ENCODE data around the gene TDRD1. TPM values are rescaled to one million over a fixed set of nuclear protein-coding genes. Genes with fewer than 3 reads are reported as not detected.

The TDRD1 gene
- polyA plus RNA-seq, 1 experiment = not detected

DNA sequence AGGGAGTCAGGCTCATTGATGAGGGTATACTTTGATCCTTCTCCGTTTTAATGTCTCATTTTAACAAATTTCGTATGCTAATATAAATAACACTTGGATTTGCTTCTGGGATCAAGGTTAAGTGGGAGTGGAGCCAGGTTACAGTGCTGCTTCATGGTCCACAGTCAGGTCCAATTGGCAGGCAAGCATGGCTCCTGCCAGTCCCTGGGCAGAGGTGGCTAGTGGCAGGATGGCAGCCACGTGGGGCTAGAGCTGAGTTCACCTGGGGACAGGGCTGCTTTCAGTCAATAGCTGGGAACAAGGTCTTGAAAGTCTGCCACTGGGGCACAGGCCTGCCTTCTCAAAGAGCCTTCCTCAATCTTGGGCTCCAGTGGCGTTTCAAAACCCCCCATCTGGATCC lies 43.9 kb downstream of the TDRD1 start:
- Histone ChIP-seq H3K4me3 (ENCODE audit: low read depth, low read length) (no peak overlapping the region), H3K27me3 (ENCODE audit: control insufficient read depth, insufficient read depth, low read length) (peaks cover 6% of the 10 kb centered on the region), H3K36me3 (ENCODE audit: control insufficient read depth, insufficient read depth, low read length) (no peaks in the 10 kb centered on the region)
- ChIA-PET CTCF (no interaction called here), POLR2A (no interaction called here)
- no peak for DNase-seq (ENCODE audit: low read depth)
- TF ChIP-seq, protein P1, sequence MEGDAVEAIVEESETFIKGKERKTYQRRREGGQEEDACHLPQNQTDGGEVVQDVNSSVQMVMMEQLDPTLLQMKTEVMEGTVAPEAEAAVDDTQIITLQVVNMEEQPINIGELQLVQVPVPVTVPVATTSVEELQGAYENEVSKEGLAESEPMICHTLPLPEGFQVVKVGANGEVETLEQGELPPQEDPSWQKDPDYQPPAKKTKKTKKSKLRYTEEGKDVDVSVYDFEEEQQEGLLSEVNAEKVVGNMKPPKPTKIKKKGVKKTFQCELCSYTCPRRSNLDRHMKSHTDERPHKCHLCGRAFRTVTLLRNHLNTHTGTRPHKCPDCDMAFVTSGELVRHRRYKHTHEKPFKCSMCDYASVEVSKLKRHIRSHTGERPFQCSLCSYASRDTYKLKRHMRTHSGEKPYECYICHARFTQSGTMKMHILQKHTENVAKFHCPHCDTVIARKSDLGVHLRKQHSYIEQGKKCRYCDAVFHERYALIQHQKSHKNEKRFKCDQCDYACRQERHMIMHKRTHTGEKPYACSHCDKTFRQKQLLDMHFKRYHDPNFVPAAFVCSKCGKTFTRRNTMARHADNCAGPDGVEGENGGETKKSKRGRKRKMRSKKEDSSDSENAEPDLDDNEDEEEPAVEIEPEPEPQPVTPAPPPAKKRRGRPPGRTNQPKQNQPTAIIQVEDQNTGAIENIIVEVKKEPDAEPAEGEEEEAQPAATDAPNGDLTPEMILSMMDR (IDR thresholded peaks at IDR 0.05; ENCODE audit: insufficient read depth, low read depth, low read length) = no peak

DNA sequence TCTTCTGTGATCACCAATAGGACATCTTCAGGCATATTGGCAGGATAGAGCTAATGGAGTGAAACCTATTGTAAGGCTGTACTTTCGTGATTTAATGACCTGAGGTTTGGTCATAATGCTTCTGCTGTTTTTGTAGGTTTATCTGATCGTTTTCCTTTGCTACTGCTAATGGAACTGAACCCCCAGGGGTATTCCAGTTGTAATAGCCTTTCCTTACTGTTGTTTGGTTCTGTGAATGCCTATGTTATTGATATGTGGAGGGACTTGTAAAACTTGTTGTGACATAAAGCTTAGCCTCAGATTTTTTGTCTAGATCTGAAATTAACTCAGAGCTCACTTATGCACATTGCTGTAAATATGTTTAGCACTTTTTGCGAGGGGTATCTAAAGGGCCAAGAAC lies 49.0 kb downstream of the TDRD1 start:
- Histone ChIP-seq H3K27me3 (ENCODE audit: control insufficient read depth, insufficient read depth, low read length) (peaks cover 6% of the 10 kb centered on the region), H3K4me3 (ENCODE audit: low read depth, low read length) (no peak overlapping the region), H3K36me3 (ENCODE audit: control insufficient read depth, insufficient read depth, low read length) (no peaks in the 10 kb centered on the region)
- no peak for DNase-seq (ENCODE audit: low read depth)
- ChIA-PET CTCF (interaction anchor here (0.6 kb wide), 1 partner anchor 549 kb away, joined by 3 read pairs; no protein-coding TSS in a partner anchor), POLR2A (no interaction called here)
- TF ChIP-seq, protein P1 (IDR thresholded peaks at IDR 0.05; ENCODE audit: insufficient read depth, low read depth, low read length) = no peak

DNA sequence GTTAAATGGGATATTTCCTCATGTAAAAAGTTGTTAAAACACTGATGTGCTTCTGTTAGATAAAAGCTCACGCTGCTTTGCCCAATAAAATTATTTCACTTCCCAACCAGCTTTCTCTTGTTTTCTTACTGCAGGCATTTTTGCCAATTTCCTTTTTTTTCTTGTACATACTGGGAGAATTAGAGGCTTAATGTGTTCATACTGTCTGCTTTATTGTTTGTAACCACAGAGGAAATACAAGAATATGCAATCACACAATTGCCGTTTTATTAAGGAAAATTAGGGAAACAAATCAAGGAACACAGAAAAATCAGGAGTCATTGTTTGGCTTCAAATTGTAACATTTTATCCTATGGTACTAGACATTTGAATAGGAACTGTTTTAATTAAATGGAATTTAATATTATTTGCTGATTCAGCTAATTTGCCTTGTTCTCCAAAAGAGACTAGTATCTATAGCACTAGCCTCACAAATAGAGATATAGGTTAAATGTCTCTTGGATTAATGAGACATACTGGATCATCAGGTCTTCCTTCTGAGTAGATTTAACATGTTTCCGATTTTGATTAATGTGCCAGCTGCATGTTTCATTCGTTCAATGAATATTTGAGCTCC lies 53.5 kb downstream of the TDRD1 start:
- DNase-seq (ENCODE audit: low read depth) = no peak
- CTCF ChIA-PET = no interaction called here
- no peaks in the 10 kb centered on the region for H3K36me3 ChIP-seq (ENCODE audit: control insufficient read depth, insufficient read depth, low read length)
- H3K4me3 ChIP-seq (ENCODE audit: low read depth, low read length) = no peak overlapping the region
- POLR2A ChIA-PET = no interaction called here
- peaks cover 3% of the 10 kb centered on the region; the same call in 1 of the 2 replicates for H3K27me3 ChIP-seq (ENCODE audit: control insufficient read depth, insufficient read depth, low read length)
- TF ChIP-seq, protein P1 (IDR thresholded peaks at IDR 0.05; ENCODE audit: insufficient read depth, low read depth, low read length) = no peak

DNA sequence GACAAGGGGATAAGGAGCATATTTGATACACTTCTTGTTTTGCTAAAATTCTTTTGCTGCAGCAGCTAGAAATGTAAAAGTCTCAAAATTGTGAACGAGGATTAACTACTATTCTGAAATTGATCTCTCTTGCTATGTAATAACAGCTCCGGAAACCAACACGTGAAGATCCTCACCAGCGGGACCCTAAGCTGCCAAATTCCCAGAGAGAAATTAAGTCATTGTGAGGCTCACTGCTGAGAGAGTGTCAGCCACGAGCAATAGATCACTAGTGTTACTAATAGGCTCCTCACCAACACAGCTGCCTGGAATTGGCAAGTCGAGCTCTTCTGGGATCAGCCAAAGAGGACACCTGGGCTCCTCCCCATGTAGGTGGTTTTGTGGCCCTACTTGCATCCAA lies 54.3 kb downstream of the TDRD1 start:
- ChIA-PET POLR2A (interaction anchor here (0.6 kb wide), 1 partner anchor 25 kb away, joined by 5 read pairs; no protein-coding TSS in a partner anchor), CTCF (no interaction called here)
- no peak overlapping the region for H3K4me3 ChIP-seq (ENCODE audit: low read depth, low read length)
- H3K27me3 ChIP-seq (ENCODE audit: control insufficient read depth, insufficient read depth, low read length) = peaks cover 5% of the 10 kb centered on the region; the same call in 1 of the 2 replicates
- TF ChIP-seq, protein P1 (IDR thresholded peaks at IDR 0.05; ENCODE audit: insufficient read depth, low read depth, low read length) = no peak
- DNase-seq (ENCODE audit: low read depth) = no peak
- no peaks in the 10 kb centered on the region for H3K36me3 ChIP-seq (ENCODE audit: control insufficient read depth, insufficient read depth, low read length)

DNA sequence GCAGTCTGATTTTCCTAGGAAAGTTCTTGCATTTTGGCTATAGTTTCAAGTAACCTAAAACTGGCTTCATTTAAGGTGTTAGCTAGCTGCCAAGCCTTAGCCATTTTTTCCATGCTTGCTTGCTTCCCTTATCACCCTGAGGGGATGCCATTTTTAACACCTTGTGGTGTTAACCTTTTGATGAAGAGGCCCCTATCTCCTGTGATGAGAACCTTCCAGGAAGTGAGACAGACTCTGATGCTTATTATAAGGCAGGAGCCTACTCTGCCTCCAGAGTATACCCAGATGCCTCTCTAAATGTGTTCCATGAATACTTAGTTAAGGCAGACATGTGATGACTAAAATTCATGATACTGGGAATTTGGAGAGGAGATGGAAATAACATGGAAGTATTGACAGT lies 55.0 kb downstream of the TDRD1 start:
- peaks cover 9% of the 10 kb centered on the region for H3K27me3 ChIP-seq (ENCODE audit: control insufficient read depth, insufficient read depth, low read length)
- no peaks in the 10 kb centered on the region for H3K36me3 ChIP-seq (ENCODE audit: control insufficient read depth, insufficient read depth, low read length)
- ChIA-PET CTCF (no interaction called here), POLR2A (interaction anchor here (0.6 kb wide), 1 partner anchor 24 kb away, joined by 5 read pairs; no protein-coding TSS in a partner anchor)
- no peak overlapping the region for H3K4me3 ChIP-seq (ENCODE audit: low read depth, low read length)
- TF ChIP-seq, protein P1 (IDR thresholded peaks at IDR 0.05; ENCODE audit: insufficient read depth, low read depth, low read length) = no peak
- no peak for DNase-seq (ENCODE audit: low read depth)
